NCI-H2227 treated with DMSO at 0.1 percent for 48 hours (cell line): ENCODE results near the gene ILKAP.

Experiments
- DNase-seq: peaks from one replicate; lab custom pipeline; 2025; lab: John Stamatoyannopoulos, UW

ILKAP gene

DNA sequence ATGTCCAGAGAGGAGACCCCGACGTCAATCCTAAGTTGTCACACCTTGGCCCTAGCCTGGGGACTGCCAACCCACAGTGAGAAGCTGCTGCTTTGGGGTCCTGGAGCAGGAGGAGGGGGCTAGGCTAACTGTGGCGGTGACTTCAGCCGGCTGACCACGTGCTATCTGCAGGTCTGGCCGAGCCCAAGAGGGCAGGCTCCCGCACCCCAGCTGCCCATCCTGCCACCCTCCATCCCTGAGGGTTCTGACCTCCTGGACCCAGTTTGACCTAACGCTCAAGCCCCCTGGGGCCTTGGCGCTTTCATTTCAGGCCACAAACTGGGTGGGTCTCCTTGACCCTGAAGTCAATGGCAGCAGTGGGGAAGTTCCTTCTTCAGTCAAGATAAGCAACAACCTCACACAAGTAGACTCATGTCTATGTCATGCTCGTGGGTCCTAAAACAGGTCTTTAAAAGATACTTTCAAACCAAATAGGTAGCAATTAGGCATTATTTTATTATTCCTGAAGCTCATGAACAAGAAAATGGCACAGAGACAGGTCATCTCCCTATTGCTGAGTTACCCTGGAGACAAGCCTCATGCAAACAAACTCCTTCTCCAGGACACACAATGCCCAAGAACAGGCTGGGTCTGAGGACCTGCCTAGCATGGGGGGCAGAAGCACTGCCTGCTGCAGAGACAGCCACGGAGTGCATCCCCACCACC lies 34.1 kb upstream of the ILKAP start:
- DNase-seq, result no peak

DNA sequence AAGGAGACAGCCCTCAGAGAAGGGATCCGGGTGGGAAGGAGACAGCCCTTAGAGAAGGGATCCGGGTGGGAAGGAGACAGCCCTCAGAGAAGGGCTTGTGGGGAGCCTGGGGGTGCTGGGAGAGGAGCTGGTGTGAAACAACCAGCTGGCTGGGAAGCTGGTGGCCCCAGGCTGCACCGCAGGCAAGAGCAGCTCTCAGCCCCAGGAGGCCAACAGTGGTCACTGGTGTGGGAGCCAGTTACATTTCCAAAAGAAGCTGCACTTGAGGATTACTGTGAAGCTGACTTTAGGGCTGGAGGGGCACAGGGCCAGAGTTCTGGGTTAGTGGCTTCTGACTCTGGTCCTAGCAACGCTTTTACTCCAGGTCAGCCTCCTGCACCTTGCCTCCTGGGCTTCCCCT lies 33.1 kb upstream of the ILKAP start:
- no peak for DNase-seq

DNA sequence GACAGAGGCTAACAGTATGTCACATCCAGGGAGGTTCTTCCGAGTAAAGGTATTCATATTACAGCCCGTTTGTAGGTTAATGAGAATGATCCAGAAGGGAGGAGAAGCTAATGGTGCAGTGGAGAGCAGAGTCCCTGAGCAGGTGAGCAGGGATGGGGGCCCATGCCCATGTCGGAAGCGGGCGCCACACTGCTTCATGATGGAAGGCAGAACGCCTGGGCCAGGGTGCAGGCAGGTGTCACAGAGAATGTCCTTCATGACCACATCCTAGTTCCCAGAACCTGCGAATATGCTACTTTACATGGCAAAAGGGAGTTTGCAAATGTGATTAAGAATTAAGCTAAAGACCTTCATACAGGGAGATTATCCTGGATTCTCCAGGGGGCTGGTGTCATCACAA lies 32.4 kb upstream of the ILKAP start:
- DNase-seq, result no peak

DNA sequence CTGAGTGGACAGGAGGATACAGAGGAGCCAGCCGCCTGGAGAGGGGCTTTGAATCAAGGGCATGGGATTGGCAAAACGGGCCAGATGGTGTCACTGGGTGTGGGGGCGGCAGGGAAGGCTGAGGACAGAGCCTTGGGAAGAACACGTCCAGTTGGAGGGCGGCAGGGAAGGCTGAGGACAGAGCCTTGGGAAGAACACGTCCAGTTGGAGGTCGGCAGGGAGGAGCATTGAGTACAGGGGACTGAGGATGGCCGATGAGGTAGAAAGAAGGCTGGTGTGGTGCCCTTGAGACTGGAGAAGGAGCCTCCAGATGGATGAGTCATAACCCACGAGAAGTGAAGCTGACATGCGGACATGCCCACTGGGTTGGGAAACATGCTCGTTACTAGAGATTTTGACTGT lies 31.8 kb upstream of the ILKAP start:
- DNase-seq, result no peak

DNA sequence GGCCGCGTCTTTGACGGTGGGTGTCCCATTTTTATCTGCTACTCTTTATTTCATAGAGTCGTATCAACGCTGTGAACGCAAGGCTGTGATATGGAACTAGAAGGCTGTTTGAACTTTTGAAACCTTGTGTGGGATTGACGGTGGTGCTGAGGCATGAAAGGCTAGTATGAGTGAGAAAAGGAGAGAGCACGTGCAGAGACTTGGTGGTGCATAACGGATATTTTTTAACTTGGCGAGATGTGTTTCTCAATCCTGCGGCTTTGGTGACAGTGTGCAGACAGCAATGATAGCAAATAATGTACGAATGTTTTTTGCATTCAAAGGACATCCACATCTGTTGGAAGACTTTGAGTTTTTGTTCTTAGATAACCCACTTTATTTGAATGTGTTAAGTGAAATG lies 30.1 kb upstream of the ILKAP start:
- no peak for DNase-seq

DNA sequence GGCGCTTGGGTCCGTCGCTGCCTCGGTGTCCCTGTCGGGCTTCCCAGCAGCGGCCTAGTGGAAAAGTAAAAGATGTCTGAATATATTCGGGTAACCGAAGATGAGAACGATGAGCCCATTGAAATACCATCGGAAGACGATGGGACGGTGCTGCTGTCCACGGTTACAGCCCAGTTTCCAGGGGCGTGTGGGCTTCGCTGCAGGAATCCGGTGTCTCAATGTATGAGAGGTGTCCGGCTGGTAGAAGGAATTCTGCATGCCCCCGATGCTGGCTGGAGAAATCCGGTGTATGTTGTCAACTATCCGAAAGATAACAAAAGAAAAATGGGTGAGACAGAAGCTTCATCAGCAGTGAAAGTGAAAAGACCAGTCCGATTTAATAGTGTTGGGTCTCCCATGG lies 28.3 kb upstream of the ILKAP start:
- DNase-seq, result no peak

DNA sequence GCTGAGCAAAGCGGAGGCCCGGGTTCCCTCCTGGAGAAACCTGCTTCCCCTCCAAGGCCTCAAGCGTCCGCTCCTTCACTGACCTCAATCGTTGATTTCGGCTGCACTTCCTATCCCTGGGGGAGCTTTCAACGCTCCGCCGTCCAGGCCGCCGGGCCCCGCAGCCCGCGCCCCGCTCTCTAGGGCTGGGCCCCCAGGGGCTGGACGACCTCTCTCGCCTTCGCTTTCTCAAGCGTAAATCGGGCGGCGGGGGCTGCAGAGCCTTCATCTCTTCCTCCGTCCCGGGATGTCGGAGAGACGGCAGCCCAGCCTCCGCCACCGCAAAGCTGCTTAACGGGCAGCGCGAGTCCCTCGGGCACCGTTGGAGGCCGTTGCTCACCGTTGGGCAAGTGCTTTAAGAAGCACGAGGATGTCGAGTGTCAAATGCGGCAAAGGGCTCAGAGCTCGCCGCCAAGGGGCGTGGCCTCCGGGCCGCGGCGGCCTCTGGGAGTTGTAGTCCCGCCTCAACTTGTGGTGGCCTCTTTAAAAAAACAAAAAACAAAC lies 27.8 kb upstream of the ILKAP start:
- DNase-seq, result no peak

DNA sequence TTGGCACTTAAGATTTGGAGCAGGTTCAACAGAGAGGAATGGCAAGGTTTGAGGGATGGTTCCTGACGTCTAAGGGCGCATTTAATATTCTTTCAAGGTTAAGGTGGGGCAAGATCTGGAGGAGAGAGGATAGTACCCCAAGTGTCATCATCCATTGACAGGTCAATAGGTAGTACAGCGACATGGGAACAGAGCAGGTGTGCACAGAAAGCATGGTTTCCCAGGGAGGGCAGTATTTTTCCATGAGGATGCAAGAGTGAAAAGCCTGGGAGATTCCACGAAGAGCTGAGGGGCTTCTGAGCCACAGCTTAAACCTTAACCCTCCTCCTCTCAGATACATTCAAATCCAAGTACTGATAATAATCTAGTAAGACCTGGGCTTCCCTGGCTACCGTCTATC lies 27.2 kb upstream of the ILKAP start:
- no peak for DNase-seq

DNA sequence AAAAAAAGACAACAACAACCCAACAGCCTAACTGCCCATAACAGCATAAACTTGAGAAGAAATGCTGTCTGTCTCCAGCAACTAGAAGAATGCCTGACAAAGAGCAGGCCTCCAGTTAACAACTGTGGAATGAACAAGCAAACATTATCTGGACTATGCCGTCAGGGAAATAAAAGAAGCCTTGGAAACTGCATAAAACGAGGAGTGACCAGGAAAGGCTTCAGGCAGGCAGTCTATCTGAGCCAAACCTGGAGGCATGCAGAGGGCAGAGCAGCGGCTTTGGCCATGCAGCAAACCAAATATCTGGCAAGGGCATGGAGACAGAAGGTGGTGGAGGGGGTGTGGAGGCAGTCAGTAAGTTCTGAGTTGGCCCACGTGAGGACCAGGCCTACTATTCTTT lies 25.2 kb upstream of the ILKAP start:
- no peak for DNase-seq

DNA sequence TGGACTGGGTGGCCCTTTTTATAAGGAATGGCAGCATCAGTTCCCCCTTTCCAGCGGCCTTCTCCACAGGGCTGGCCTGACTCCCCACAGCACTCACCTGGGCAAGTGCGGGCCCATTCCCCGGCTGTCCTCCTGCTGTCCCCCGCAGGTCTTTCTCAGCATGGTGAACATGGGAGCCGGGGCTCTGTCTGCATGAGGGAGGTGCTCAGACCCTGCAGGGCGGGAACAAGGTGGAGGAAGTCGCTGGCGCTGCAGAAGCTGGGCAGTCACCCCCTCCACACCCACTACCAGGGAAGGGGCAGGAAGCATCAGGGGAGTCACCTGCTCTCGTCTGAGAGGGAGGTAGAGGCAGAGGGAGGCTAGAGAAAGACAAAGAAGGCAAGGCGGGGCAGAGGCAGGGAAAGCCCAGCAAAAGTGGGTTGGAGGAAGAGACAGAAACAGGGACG lies 24.1 kb upstream of the ILKAP start:
- DNase-seq, result no peak

DNA sequence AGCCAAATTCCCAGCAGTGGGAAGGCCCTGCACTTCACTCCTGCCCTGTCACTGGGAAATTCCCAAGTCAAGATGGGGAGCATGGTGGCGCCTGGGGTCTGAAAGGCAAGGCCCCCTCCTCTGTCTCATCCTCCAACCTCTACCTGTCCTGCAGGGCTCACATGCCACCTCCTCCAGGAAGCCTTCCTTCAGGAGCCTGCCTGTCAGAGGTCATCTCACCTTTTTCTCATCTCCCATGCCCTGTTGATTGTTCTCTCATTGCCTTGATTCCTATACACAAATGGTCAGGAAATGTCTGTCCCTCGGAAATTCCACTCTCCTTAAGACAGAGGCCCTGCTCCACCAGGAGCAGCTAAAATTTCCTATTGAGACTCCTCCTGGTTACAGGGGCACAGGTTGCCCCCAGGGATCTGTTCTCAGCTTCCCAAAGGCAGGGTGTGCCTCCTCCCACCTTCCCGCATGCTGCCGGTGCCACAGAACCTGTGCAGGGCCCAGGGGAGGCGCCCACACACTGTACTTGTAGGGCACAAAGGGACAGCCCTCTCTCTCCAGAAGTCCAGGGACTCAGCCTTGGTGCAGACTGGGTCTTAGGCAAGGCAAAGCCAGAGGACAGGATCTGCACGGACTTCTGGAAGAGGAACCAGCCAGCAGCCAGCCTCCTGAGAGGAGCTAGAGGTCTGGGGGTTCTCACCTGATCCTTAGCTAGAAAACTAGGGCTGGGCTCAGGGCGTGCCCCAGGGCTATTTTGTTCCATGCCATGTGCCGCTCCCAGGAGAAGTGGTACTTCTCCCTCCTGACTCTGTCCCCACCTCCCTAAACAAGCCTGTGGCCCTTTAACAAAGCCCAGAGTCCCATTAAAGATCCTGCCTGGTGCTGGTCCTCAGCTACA lies 23.4 kb upstream of the ILKAP start:
- no peak for DNase-seq

DNA sequence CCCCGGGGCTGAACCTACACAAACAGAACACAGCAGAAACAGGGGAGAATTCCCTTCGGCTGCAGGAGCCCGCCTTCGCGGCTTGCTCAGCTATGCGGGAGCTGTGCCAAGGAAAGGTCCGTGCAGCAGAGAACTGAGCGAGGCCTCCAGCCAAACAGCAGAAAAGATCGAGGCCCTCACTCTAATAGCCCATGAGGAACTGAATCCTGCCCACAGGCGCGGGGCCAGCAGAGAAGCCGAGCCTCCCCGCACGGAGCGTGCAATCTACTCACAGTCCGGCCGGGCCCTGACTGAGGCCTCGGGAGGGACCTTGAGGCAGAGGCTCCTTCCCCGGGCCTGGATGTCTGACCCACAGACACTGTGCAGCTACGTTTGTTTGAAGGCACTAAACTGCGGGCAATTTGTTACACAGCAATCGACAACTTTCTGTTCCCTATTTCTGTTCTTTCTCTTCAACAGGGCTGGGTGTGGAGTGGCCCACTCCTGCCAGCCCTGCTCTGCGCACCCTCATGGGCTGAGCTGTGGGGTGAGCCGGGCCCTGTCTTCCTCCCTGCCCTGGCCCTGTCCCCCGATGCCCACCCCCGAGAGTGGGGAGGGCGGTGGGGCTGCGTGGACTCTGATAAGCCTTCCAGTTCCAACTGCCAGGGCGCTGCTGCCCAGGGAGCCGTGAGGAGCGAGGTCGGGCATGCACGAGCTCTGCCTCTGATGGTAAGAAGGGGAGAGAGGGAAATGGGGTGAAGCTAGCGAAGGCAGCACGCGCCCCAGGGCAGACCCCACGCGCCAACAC lies 22.6 kb upstream of the ILKAP start:
- no peak for DNase-seq

DNA sequence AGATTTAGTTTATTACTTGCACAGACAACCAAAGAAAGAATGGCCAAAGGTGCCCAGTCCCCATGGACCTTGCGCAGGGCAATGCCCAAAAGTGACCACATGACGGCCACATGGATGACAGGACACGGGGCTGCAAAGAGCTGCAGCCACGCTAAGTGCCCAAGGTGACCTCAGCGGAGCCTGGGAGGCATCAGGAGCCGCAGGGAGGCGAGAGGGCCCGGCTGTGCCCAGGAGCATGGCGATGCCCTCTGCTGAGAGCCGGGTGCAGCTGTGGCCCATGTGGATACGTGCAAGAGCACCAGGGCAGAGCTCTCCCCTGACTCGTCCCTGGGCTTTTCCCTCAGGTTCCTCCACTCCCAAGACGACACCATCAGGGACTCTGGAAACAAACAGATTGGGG lies 21.6 kb upstream of the ILKAP start:
- no peak for DNase-seq

DNA sequence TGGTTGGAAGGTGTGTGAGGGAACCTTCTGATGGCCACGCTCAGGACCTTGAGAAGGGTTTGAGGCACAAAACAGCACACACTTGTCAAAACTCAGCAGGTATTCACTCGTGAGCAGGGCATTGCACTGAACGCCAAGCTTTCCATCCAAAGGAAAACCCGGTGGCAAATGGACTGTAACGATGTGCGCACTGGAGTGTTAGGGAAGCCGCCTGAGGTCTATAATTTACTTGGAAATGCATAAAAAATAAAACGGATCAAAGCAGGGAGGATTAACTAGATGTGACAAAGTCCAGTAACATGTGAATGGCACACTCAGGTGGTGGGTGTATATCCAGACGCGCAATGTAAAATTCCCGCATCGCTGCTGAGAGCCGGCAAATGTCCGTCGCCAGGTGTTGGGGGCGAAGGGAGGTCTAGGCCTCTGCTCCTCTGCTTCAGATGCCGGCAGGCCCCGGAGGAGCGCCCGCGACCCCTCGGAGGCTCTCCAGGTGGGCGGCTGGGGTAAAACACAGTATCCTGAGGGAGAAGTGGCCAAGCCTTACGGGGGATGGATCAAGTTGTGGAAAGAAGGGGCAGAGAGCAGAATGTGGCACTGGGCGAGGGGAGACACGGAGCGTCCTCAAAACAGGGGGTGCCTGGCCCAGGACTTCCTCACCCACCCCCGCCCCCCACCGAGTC lies 21.0 kb upstream of the ILKAP start:
- no peak for DNase-seq

DNA sequence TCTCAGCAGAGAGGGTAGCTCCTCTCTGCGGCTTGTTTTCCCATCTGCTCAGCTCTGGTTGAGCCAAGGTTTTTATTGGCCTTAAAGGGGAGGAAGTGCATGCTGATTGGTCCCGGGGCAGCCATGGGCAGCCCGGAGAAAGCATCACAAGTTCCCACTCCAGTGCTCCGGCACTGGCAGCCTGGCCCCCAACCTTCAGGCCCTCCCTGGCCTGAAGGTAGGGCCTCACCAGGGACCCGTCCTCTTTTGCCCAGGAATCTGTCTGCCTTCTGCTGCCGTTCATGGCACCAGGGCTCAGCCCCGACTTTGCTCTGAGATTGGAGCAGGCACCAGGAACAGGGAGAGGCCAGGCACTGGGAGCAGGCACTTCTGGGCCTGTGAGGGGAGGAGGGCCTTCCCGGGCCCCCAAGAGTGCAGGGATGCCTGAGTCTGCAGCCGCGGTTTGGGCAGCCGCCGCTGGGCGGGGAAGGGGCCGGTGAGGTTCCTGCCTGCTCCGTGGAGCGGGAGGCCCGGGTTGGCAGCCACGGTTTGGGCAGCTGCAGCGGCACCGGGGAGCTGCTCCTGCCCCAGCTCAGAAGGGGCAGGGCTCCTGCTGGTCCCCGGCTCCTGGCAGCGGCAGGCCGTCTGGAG lies 17.5 kb upstream of the ILKAP start:
- DNase-seq, result no peak

DNA sequence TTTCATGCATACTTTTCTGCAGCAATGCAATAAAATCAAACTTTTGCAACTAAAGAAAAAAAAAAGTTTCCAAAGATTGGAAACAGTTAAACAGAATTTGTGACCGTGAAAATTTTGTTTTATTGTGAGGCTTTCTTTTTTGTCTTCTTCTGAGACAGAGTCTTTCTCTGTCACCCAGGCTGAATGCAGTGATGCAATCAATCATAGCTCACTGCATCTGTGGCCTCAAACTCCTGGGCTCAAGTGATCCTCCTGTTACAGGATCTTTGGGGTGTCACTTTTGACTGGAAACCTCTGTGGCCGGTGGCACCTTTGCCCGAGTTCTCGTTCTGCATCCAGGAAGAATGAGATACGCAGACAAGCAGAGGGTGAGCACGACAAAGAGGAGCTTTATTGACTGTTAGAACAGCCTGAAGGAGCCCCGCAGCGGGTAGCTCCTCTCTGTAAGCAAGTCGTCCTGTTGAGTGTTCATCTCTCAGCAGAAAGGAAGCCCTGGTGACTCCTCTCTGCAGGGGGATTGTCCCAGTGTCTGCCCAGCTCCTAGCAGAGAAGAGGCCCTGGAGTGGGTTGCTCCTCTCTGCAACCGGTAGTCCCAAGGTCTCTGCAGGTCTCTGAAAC lies 16.9 kb upstream of the ILKAP start:
- DNase-seq, result no peak

DNA sequence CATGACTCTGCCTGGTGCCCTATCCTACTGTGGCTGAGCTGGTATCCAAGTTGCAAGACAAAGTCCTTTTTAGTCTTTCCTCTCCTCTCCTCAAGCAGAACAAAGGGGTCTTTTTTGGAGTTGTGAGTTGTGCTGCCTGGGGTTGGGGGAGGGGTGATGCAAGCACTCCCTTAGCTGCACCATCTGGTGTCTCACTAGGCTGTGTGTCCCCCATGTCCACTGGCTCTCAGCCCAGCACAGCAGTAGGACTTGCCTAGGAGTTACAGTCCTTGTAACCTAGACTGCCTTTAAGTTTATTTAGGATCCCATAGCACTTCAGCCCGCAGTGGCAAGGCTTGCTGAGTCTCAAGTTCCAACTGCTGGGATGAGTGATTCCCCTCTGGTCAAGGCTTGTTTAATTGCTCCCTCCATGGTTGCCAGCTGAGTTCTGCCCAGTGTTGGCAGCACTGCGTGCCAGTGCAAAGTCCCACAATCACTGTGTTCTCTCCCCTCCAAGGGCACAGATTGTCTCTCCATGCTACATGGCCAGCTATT lies 13.2 kb upstream of the ILKAP start:
- no peak for DNase-seq

DNA sequence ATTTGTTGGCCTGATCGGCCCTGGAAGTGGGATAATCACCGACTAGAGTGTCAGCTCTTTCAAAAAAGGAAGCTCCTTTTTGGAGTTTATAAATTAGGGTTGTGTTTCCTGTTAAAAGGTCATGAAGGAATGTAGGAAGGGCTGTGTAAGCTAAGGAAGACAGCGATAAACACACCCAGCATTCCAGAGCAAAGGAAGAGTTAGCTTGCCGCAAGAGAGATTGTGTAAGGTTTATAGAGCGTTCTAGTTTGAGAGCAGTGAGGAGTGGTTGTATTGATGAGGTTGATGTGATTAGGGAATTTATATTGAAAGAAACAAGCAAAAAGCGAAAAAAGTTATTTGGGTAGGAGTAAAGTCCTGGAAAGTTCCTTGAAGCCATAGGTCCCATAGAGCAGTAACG lies 3.5 kb upstream of the ILKAP start:
- no peak for DNase-seq

DNA sequence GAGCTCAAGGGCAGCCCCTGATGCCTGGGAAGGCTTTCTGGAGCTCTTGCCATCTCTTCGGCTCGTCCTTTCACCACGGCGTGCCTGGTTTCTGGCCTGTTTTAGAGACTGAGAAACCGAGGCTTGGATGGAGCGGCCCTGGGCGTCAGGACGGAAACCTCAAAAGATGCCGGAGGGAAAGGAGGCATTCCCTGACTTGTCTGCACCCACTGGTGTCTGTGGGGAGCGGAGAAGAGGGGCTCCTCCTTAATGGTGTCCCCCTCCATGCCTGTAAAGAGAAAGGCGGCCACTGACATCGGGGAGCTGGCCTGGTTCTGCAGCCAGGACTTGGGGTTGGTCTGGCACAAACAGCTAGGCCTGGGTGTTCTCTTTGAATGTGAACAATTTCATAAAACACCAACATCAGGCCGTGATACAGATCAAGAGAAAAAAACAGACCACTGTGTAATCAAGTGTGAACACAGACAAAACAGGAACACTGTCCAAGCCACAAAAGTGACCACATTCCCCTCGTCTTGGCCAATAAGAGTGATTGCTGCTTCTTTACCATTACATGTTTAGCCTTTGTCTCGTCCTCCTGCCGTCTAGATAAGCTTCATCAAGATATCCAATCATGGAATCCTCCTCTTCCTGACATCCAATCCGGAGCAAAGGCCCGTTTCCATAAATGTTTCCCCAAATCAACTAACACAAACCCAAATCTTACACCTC lies 633 bp upstream of the ILKAP start:
- DNase-seq, result no peak
